Measurements from ENCODE around the gene ACSF3. TPM values are rescaled to one million over a fixed set of nuclear protein-coding genes. Genes with fewer than 3 reads are reported as not detected.

ACSF3 gene
- total RNA-seq, 2 experiments from 2014 or later = 112 to 143 TPM

DNA sequence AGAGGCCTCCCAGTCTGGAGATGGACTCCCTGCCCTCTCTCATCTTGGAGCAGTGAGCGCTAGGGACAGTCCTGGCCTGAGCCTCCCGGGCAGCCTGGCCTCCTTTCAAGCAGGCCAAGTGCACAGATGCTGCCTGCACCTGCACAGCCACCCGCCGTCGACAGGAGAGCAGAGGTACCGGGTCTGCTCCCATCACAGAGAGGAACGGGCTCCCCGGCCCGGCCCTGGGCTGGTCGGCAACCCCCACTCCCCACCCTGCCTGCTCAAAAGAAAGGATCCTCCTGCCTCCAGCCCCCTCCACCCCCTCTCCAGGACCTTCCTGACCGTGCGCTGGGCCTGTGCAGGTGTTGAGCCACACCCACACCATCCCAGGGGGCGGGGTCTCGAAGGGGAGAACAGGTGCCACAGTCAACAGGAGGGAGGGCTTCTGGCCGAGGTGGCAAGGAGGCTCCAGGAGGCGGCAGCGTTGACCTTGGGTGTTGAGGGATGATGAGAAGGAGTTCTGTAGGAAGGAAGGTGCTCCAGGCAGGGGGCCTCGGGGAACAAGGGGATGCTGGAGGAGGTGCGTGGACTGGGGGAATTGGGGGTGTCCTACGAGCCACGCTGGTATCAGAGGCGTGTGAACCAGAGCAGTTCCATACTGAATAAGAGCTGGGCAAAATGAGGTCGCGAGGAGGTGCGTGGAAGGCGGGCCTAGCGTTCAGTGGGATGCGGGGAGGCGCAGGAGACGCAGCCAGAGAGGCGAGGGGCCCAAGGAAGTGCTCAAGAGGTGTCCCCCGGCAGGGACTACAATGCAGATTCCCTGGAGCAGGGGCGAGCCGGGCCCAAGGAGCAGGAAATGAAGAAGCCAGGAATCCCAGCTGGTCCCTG is 76.9 kb downstream of the ACSF3 start:
- Histone ChIP-seq H3K79me2 (ENCODE audit: insufficient read depth, low read depth, low read length) (no peaks in the 10 kb centered on the region), H3K9me3 (ENCODE audit: low read length) (no peaks in the 10 kb centered on the region), H3K27ac (ENCODE audit: low read depth, low read length, poor library complexity, severe bottlenecking) (no peak overlapping the region), H4K20me1 (ENCODE audit: insufficient read depth, low read length) (no peaks in the 10 kb centered on the region), H3K4me2 (ENCODE audit: low read length) (peak overlapping the region; percentile 74), H3K4me1 (ENCODE audit: insufficient read depth, low read length, poor library complexity, severe bottlenecking) (peaks cover 25% of the 10 kb centered on the region), H2AFZ (ENCODE audit: low read length) (no peak overlapping the region), H3K36me3 (ENCODE audit: insufficient read depth, low read length) (no peaks in the 10 kb centered on the region), H3K9me2 (ENCODE audit: insufficient read depth, low read length) (no peaks in the 10 kb centered on the region), H3K4me3 (ENCODE audit: low read depth, low read length, poor library complexity, severe bottlenecking) (peak overlapping the region; percentile 34)
- intact Hi-C loops (cut with micrococcal nuclease; ENCODE audit: unreplicated experiment) = loop anchor here (2.0 to 5.0 kb wide), 3 partner anchors 22 to 433 kb away; partner anchors contain the start of gene ZNF778
- no TSS peak for BruUV-seq (replicated peaks)
- DNase-seq (ENCODE audit: low spot score) = peak; percentile 53
- ChIA-PET POLR2A (no interaction called here), CTCF (ENCODE audit: unreplicated experiment) (interaction anchor here (1.2 kb wide), 1 partner anchor 22 kb away, joined by 8 read pairs; no protein-coding TSS in a partner anchor)
- TF ChIP-seq, protein P1, sequence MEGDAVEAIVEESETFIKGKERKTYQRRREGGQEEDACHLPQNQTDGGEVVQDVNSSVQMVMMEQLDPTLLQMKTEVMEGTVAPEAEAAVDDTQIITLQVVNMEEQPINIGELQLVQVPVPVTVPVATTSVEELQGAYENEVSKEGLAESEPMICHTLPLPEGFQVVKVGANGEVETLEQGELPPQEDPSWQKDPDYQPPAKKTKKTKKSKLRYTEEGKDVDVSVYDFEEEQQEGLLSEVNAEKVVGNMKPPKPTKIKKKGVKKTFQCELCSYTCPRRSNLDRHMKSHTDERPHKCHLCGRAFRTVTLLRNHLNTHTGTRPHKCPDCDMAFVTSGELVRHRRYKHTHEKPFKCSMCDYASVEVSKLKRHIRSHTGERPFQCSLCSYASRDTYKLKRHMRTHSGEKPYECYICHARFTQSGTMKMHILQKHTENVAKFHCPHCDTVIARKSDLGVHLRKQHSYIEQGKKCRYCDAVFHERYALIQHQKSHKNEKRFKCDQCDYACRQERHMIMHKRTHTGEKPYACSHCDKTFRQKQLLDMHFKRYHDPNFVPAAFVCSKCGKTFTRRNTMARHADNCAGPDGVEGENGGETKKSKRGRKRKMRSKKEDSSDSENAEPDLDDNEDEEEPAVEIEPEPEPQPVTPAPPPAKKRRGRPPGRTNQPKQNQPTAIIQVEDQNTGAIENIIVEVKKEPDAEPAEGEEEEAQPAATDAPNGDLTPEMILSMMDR (conservative IDR thresholded peaks at IDR 0.05; ENCODE audit: low read length) = 0 out of 2 replicates have a peak, but pooled peaks have one; percentile 20
- no peak for TF ChIP-seq EZH2phosphoT487 (IDR thresholded peaks at IDR 0.05; ENCODE audit: borderline replicate concordance, low read depth, low read length)

DNA sequence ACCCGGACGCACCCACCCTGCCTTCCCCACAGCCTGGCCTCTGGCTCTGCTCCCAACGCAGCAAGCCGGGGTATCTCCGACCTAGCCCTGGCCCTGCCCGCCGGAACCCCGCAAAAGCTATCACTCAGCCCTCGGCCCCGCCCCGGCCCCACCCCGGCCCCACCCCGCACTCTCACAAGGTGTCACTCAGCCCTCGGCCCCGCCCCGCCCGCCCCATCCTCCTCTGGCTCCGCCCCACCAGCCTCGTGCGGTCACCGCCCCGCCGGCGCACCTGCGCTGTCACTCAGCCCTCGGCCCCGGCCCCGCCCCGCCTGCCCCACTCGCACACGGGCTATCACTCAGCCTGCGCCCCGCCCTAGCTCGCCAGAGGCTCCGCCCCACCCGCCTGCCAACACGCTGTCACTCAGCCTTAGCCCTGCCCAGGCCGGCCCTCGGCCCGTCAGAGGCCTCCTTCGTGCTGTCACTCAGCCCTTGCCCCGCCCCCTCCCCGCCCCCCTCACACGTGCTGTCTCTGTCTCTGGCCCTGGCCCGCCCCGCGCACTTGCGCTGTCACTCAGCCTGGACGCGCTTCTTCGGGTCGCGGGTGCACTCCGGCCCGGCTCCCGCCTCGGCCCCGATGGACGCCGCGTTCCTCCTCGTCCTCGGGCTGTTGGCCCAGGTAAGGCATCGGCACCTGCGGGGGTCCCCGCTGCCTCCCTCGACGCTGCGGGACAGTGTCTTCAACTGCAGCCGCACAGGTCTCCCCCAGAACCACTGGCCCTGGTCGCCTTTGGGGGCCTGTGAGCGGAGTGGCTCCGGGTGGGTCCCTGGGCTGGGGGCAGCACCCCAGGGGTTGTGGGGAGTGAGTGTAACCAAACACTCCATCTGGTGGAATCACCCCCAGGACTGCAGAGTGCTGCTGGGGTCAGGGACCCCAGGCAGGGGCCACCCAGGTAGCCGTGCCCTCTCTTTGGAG is 77.8 kb downstream of the ACSF3 start, which contains the start of gene CDH15:
Gene CDH15 (plus strand): TSS at position 533 of the 955 bp plus-strand sequence. CDS start 84 bp downstream, at position 617.
- intact Hi-C loops (cut with micrococcal nuclease; ENCODE audit: unreplicated experiment) = loop anchor here (2.0 to 5.0 kb wide), 3 partner anchors 21 to 434 kb away; partner anchors contain the start of gene ZNF778
- Histone ChIP-seq H3K4me3 (ENCODE audit: low read depth, low read length, poor library complexity, severe bottlenecking) (peak within 1 kb of the TSS; percentile 34), H4K20me1 (ENCODE audit: insufficient read depth, low read length) (no peaks in the 10 kb centered on the region), H3K4me1 (ENCODE audit: insufficient read depth, low read length, poor library complexity, severe bottlenecking) (peaks cover 25% of the 10 kb centered on the region), H3K27ac (ENCODE audit: low read depth, low read length, poor library complexity, severe bottlenecking) (no peak within 1 kb of the TSS), H3K36me3 (ENCODE audit: insufficient read depth, low read length) (no peaks in the 10 kb centered on the region), H3K4me2 (ENCODE audit: low read length) (peak within 1 kb of the TSS; percentile 74), H3K79me2 (ENCODE audit: insufficient read depth, low read depth, low read length) (no peaks in the 10 kb centered on the region), H3K9me2 (ENCODE audit: insufficient read depth, low read length) (no peaks in the 10 kb centered on the region), H2AFZ (ENCODE audit: low read length) (no peak within 1 kb of the TSS), H3K9me3 (ENCODE audit: low read length) (no peaks in the 10 kb centered on the region)
- ChIA-PET POLR2A (interaction anchor here (0.6 kb wide), 1 partner anchor 21 kb away, joined by 4 read pairs; no protein-coding TSS in a partner anchor), CTCF (ENCODE audit: unreplicated experiment) (interaction anchor here (0.6 to 1.2 kb wide), 3 partner anchors 21 to 446 kb away, joined by 3 to 8 read pairs (median 3); no protein-coding TSS in a partner anchor)
- no TSS peak for BruUV-seq (replicated peaks)
- TF ChIP-seq, protein P1 (conservative IDR thresholded peaks at IDR 0.05; ENCODE audit: low read length) = no peak
- no peak for TF ChIP-seq EZH2phosphoT487 (IDR thresholded peaks at IDR 0.05; ENCODE audit: borderline replicate concordance, low read depth, low read length)
- peak; percentile 97 for DNase-seq (ENCODE audit: low spot score)
